ENCODE measurements around the gene NXPE3. TPM values are rescaled to one million over a fixed set of nuclear protein-coding genes. Genes with fewer than 3 reads are reported as not detected.
A peak's percentile ranks its signal among the peaks of the same experiment; 100 is the strongest.

Gene NXPE3
- total RNA-seq, 3 donors from 2014 or later, result 1.7 to 15.1 (median 3.8) TPM

DNA sequence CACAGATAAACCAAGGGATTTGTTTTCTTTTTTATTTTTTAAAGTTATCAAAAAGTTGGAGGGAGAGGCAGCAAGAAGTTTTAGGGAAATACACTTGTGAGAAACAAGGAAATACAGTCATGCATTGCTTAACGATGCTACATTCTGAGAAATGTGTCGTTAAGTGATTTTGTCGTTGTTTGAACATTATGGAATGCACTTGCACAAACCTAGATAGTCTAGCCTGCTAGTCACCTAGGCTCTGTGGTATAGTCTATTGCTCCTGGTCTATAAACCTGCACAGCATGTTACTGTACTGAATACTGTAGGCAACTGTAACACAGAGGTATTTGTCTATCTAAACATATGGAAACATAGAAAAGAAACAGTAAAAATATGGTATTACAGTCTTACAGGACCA lies 68.3 kb downstream of the NXPE3 start:
- DNase-seq (no peak), ATAC-seq (no peak)
- Histone ChIP-seq H3K4me3 (no peak overlapping the region), H3K36me3 (ENCODE audit: low read depth) (no peaks in the 10 kb centered on the region), H3K4me1 (ENCODE audit: low read depth) (peaks cover 44% of the 10 kb centered on the region), H3K9me3 (no peaks in the 10 kb centered on the region)
- TF ChIP-seq, protein P1, sequence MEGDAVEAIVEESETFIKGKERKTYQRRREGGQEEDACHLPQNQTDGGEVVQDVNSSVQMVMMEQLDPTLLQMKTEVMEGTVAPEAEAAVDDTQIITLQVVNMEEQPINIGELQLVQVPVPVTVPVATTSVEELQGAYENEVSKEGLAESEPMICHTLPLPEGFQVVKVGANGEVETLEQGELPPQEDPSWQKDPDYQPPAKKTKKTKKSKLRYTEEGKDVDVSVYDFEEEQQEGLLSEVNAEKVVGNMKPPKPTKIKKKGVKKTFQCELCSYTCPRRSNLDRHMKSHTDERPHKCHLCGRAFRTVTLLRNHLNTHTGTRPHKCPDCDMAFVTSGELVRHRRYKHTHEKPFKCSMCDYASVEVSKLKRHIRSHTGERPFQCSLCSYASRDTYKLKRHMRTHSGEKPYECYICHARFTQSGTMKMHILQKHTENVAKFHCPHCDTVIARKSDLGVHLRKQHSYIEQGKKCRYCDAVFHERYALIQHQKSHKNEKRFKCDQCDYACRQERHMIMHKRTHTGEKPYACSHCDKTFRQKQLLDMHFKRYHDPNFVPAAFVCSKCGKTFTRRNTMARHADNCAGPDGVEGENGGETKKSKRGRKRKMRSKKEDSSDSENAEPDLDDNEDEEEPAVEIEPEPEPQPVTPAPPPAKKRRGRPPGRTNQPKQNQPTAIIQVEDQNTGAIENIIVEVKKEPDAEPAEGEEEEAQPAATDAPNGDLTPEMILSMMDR (IDR thresholded peaks at IDR 0.05), result no peak
- intact Hi-C loops (cut with DNase I, micrococcal nuclease), result no loop called here

DNA sequence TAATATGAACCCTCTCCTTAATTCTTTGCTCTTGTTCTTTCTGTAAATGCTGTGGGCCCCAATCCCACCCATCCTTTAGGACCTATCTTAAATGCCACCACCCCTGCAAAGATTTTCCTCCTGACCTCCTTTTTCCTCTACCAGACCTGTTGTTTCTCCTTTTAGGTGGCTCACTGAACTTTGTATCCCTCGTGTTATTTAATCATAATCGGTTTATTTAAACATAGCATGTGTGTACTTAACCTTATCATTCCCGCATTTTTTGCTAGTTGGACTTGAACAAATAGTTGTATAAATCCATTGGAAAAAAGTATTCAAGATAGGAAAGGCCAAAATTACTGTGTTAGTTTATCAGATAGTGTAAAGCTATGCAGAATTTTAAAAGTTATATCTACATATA lies 69.3 kb downstream of the NXPE3 start:
- intact Hi-C loops (cut with DNase I, micrococcal nuclease), result no loop called here
- Histone ChIP-seq H3K4me3 (no peak overlapping the region), H3K4me1 (ENCODE audit: low read depth) (peaks cover 49% of the 10 kb centered on the region), H3K9me3 (no peaks in the 10 kb centered on the region), H3K36me3 (ENCODE audit: low read depth) (no peaks in the 10 kb centered on the region)
- TF ChIP-seq, protein P1 (IDR thresholded peaks at IDR 0.05), result no peak
- no peak for DNase-seq
- peak; percentile 25 for ATAC-seq

DNA sequence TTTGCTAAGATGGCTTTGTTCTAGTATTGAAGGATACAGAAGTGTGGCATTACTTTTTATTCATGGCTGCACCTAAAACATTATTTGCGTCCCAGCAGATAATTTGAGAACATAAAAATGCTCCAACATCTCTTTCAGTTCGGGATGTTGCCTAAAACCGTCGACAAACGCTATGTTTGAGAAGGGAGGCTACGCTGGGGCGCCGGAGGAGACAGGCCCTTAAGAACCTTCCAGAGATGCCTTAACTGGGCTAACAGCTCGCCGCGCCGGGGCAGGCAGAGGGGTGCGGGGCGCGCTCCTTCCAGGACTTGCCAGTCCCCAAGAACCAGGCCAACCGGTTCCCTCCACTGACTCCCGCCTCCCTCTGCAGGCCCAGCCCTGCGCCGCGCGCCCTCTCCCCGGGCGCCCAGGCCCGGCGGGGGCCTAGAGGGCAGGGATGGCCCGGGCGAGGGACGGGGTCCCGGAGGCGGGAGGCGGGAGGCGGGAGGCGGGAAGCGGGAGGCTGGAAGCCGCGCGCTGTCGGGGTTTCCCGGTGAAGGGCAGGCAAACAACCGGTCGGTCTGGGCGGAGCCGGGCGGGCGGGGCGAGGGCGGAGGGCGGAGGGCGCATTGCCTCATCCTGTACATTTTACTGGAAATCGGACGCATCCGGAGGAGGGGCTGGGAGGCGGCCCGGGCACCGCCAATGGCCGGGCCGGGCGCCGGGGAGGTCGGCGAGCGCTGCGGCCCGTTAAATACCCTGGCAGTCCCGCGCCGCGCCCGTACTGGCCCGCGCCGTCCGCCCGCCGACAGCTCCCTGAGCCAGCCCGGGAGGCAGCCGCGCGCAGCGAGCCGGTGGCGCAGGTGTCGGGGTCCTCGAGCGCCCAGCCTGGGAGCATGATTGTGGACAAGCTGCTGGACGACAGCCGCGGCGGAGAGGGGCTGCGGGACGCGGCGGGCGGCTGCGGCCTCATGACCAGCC lies 70.0 kb downstream of the NXPE3 start, which contains the start of gene NFKBIZ:
TSS of gene NFKBIZ (plus strand) at position 761 of the 960 bp plus-strand sequence. CDS start at position 876, 115 bp downstream.
- H3K4me1 ChIP-seq (ENCODE audit: low read depth), result peaks cover 52% of the 10 kb centered on the region
- H3K9me3 ChIP-seq, result no peaks in the 10 kb centered on the region
- H3K4me3 ChIP-seq, result peak within 1 kb of the TSS; percentile 90
- ATAC-seq (peak; percentile 87), DNase-seq (peak; percentile 97 to 98 (median 98))
- intact Hi-C loops (cut with DNase I, micrococcal nuclease), result no loop called here
- no peaks in the 10 kb centered on the region for H3K36me3 ChIP-seq (ENCODE audit: low read depth)
- TF ChIP-seq, protein P1 (IDR thresholded peaks at IDR 0.05), result no peak

DNA sequence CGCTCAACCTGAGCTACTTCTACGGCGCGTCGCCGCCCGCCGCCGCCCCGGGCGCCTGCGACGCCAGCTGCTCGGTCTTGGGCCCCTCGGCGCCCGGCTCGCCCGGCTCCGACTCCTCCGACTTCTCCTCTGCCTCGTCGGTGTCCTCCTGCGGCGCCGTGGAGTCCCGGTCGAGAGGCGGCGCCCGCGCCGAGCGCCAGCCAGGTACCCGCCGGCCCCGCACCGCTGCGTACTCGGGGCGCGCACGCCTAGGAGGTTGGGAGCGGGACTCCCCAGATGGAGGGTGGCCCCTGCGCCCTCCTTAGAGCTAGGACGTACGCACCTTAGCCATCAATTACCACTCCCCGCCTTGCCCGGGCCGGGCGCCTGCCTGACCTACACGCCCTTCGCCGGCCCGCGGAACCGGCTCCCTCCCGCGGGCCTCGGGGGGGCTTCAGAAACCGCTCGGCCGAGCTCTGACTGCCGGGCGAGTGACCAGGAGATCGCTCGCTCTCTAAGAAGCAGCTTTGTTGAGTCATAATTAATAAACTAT lies 70.8 kb downstream of the NXPE3 start:
- peak; percentile 54 to 81 (median 75) for DNase-seq
- intact Hi-C loops (cut with DNase I, micrococcal nuclease), result loop anchor here in 1 of 2 donors (10.0 kb wide), 1 partner anchor 235 kb away; no protein-coding TSS in a partner anchor
- ATAC-seq, result peak; percentile 33
- Histone ChIP-seq H3K9me3 (no peaks in the 10 kb centered on the region), H3K4me1 (ENCODE audit: low read depth) (peaks cover 49% of the 10 kb centered on the region), H3K36me3 (ENCODE audit: low read depth) (peaks cover 1% of the 10 kb centered on the region), H3K4me3 (peak overlapping the region; percentile 90)
- TF ChIP-seq, protein P1 (IDR thresholded peaks at IDR 0.05), result no peak

DNA sequence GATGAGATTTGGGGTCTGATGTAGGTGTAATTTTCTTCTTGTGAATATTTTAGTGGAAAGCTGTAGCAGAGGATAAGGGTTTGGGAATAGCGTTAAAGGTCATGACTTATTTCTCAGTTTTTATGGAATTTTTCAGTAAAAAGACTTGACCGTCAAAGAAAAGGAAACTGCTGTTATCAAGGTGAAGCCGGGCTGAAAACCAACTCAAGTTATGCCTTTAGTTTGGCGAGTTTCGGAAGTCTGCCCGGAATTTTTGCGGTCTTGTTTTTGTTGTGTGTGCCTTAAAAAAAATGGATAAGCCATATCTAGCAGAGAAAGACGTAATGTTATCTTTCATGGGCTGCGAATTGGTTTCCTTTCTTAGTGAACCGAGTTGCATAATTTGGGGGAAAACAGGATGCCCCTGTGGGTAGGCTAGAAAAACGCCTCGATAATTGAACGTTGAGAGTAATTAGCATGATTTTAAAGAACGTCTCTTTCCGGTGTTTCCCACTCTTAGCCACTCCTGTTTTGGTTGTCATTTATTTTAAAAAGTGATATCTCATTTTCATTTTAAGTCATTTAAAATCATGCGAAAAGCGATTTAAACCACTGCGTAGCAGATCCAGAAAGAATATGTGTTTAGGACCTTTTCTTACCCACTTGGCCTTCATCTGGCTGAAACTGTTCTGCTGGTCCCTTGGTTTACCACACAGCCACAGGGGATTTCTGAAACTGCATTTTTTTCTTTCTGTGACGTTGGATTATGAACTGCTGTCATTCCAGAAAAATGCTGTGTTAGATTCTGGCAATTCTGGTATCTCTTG lies 71.4 kb downstream of the NXPE3 start:
- peaks cover 7% of the 10 kb centered on the region for H3K36me3 ChIP-seq (ENCODE audit: low read depth)
- intact Hi-C loops (cut with DNase I, micrococcal nuclease), result loop anchor here in 1 of 2 donors (10.0 kb wide), 1 partner anchor 234 kb away; no protein-coding TSS in a partner anchor
- peak overlapping the region; percentile 90 for H3K4me3 ChIP-seq
- H3K9me3 ChIP-seq, result no peaks in the 10 kb centered on the region
- peaks cover 53% of the 10 kb centered on the region for H3K4me1 ChIP-seq (ENCODE audit: low read depth)
- TF ChIP-seq, protein P1 (IDR thresholded peaks at IDR 0.05), result no peak
- ATAC-seq (no peak), DNase-seq (no peak)

All from mucosa of descending colon (tissue), 3 donors.